Hepatocyte (in vitro differentiated cells): ENCODE measurements around the gene TMEM39B. TPM values are rescaled to one million over a fixed set of nuclear protein-coding genes. Genes with fewer than 3 reads are reported as not detected.
"Not testable (repeated sequence)": the region's sequence is repeated elsewhere in the genome, so short reads cannot be mapped to it uniquely, and the experiment has no call there.

Source experiments
- DNase-seq: peaks from one replicate; pipeline ENCODE4 v3.0.0-alpha.2; 2016; ENCODE audit warnings: low spot score
- H2AFZ ChIP-seq: fragments of 200-600 bp; sonication (generic); 2 replicates; pipeline ENCODE4 v1.6.0; 2016; ENCODE audit warnings: antibody characterized with exemption, mild to moderate bottlenecking
- H3K27ac ChIP-seq: fragments of 200-600 bp; sonication (generic); 2 replicates; pipeline ENCODE4 v1.5.1; 2016; ENCODE audit warnings: mild to moderate bottlenecking
- H3K27me3 ChIP-seq: fragments of 200-600 bp; sonication (generic); 2 replicates; pipeline ENCODE4 v1.6.1; 2016
- H3K36me3 ChIP-seq: fragments of 200-600 bp; sonication (generic); replicated peaks from 2 replicates; pipeline ENCODE4 v1.5.1; 2016; ENCODE audit warnings: low read depth; ENCODE audit not compliant: insufficient read depth
- H3K4me1 ChIP-seq: fragments of 200-600 bp; sonication (generic); 2 replicates; pipeline ENCODE4 v1.5.1; 2016; ENCODE audit warnings: mild to moderate bottlenecking, moderate library complexity; ENCODE audit not compliant: insufficient read depth
- H3K4me2 ChIP-seq: fragments of 200-600 bp; sonication (generic); 2 replicates; pipeline ENCODE4 v1.6.0; 2016
- H3K4me3 ChIP-seq: fragments of 200-600 bp; sonication (generic); 2 replicates; pipeline ENCODE4 v1.5.1; 2016; ENCODE audit warnings: mild to moderate bottlenecking
- H3K79me2 ChIP-seq: fragments of 200-600 bp; sonication (generic); 2 replicates; pipeline ENCODE4 v1.6.0; 2017; ENCODE audit warnings: mild to moderate bottlenecking
- H3K9me2 ChIP-seq: fragments of 200-600 bp; sonication (generic); replicated peaks from 2 replicates; pipeline ENCODE4 v1.6.0; 2017; ENCODE audit warnings: mild to moderate bottlenecking; ENCODE audit not compliant: insufficient read depth
- H3K9me3 ChIP-seq: fragments of 200-600 bp; sonication (generic); 2 replicates; pipeline ENCODE4 v1.5.1; 2016; ENCODE audit warnings: low read depth, mild to moderate bottlenecking
- H4K20me1 ChIP-seq: fragments of 200-600 bp; sonication (generic); 2 replicates; pipeline ENCODE4 v1.6.0; 2016; ENCODE audit warnings: mild to moderate bottlenecking; ENCODE audit not compliant: insufficient read depth, poor library complexity, severe bottlenecking
- EZH2 ChIP-seq: fragments of 200-600 bp; sonication (generic); IDR thresholded peaks from 2 replicates; pipeline ENCODE4 v1.6.1; 2016; ENCODE audit warnings: antibody characterized with exemption, mild to moderate bottlenecking, borderline replicate concordance
- EZH2phosphoT487 ChIP-seq: fragments of 200-600 bp; sonication (generic); IDR thresholded peaks from one replicate; pipeline ENCODE4 v1.6.1; 2018; ENCODE audit warnings: antibody characterized with exemption, mild to moderate bottlenecking, low read depth, moderate library complexity; ENCODE audit not compliant: unreplicated experiment, severe bottlenecking
- WGBS: methylation state at CpG from one replicate; pipeline ENCODE4 v1.1.6; 2016; ENCODE audit warnings: low lambda C conversion rate; ENCODE audit errors: missing lambda C conversion rate; 5-methylcytosine and 5-hydroxymethylcytosine counted together
- polyA plus RNA-seq: library from polyadenylated mRNA; unstranded; fragments of >200 nt; fragmentation: Nextera tagmentation; extraction: Ambion mirVana; gene quantifications from 2 replicates; pipeline ENCODE4 v1.2.1, GENCODE V29; 2016
- total RNA-seq: library from RNA; depleted of rRNA; stranded (reverse); fragments of >200 nt; gene quantifications from 2 replicates; pipeline ENCODE4 v1.2.3, GENCODE V29; 2014
- TF ChIP-seq, protein P1 (sequence below): fragments of 200-600 bp; sonication (generic); IDR thresholded peaks from 2 replicates; pipeline ENCODE4 v1.5.1; 2016; ENCODE audit warnings: antibody characterized with exemption, mild to moderate bottlenecking; ENCODE audit not compliant: poor library complexity

TMEM39B gene
- total and polyA plus RNA-seq, 2 experiments from 2014 or later = 3.9 to 5.1 TPM

GRCh38 chr1:32128964-32129363 is 56.2 kb downstream of the TMEM39B start:
- Histone ChIP-seq H3K27me3 (no peaks in the 10 kb centered on the region), H3K9me2 (no peaks in the 10 kb centered on the region), H3K9me3 (no peaks in the 10 kb centered on the region), H4K20me1 (peaks cover 69% of the 10 kb centered on the region), H3K36me3 (no peaks in the 10 kb centered on the region), H3K79me2 (peaks cover 94% of the 10 kb centered on the region), H3K4me2 (no peak overlapping the region), H3K27ac (no peak overlapping the region), H3K4me3 (no peak overlapping the region), H2AFZ (no peak overlapping the region), H3K4me1 (no peaks in the 10 kb centered on the region)
- TF ChIP-seq, protein P1, sequence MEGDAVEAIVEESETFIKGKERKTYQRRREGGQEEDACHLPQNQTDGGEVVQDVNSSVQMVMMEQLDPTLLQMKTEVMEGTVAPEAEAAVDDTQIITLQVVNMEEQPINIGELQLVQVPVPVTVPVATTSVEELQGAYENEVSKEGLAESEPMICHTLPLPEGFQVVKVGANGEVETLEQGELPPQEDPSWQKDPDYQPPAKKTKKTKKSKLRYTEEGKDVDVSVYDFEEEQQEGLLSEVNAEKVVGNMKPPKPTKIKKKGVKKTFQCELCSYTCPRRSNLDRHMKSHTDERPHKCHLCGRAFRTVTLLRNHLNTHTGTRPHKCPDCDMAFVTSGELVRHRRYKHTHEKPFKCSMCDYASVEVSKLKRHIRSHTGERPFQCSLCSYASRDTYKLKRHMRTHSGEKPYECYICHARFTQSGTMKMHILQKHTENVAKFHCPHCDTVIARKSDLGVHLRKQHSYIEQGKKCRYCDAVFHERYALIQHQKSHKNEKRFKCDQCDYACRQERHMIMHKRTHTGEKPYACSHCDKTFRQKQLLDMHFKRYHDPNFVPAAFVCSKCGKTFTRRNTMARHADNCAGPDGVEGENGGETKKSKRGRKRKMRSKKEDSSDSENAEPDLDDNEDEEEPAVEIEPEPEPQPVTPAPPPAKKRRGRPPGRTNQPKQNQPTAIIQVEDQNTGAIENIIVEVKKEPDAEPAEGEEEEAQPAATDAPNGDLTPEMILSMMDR = no peak
- TF ChIP-seq EZH2 (no peak), EZH2phosphoT487 (no peak)
- no peak for DNase-seq
- WGBS = 100% methylated on average over 1 of the region's 1 CpG

DNA sequence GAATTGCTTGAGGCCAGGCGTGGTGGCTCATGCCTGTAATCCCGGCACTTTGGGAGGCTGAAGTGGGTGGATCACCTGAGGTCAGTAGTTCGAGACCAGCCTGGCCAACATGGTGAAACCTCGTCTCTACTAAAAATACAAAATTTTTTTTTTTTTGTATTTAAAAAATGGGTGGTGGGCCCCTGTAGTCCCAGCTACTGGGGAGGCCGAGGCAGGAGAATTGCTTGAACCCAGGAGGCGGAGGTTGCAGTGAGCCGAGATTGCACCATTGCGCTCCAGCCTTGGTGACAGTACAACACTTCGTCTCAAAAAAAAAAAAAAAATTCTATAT is 61.2 kb downstream of the TMEM39B start:
- not testable (repeated sequence) for H3K27me3 ChIP-seq, DNase-seq, H3K36me3 ChIP-seq, H3K9me2 ChIP-seq, H3K4me1 ChIP-seq, H2AFZ ChIP-seq, H3K9me3 ChIP-seq, H3K4me3 ChIP-seq
- peak overlapping the region; percentile 80 for H3K27ac ChIP-seq
- H3K79me2 ChIP-seq = peaks cover 94% of the 10 kb centered on the region
- H3K4me2 ChIP-seq = peak overlapping the region; percentile 23
- WGBS = 92% methylated on average over 9 of the region's 9 CpGs
- peaks cover 56% of the 10 kb centered on the region for H4K20me1 ChIP-seq

DNA sequence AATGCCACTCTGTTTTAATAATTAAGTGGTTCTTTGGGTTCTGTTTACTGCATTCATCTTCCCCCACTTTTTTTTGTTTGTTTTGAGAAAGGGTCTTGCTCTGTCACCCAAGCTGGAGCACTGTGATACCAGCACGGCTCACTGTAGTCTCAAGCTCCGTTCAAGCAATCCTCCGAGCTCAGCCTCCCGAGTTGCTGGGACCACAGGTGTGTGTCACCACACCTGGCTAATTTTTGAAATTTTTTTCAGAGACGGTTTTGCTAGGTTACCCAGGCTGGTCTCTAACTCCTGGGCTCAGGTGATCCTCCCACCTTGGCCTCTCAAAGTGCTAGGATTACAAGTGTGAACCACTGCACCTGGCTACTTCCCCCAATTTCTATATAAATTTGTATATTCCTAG is 64.4 kb downstream of the TMEM39B start:
- WGBS = 96% methylated on average over 5 of the region's 5 CpGs
- Histone ChIP-seq H3K9me2 (no peaks in the 10 kb centered on the region), H3K27me3 (no peaks in the 10 kb centered on the region), H3K4me3 (no peak overlapping the region), H3K27ac (no peak overlapping the region), H3K36me3 (no peaks in the 10 kb centered on the region), H3K9me3 (no peaks in the 10 kb centered on the region), H3K79me2 (peaks cover 93% of the 10 kb centered on the region), H3K4me1 (no peaks in the 10 kb centered on the region), H3K4me2 (no peak overlapping the region), H4K20me1 (peaks cover 32% of the 10 kb centered on the region), H2AFZ (no peak overlapping the region)
- no peak for DNase-seq
- TF ChIP-seq EZH2phosphoT487 (no peak), EZH2 (no peak)
- TF ChIP-seq, protein P1 = no peak

DNA sequence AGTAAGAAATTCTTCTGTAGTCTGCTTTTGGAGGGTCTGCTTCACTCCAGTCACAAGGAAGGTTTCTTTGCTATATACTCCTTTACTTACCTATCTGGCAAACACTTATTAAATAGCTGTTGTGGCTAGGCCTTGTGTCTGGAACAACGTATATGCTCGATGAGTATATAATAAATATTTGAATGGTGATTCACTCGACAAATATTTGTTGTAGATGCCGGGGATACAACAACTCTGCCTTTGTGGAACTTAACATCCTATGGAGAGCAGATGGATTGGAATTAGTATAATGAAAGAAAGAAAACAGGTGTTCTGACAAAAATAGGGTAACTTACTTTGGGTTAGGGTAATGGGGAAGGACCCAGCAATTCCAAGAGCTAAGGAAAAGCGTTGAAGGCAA is 66.2 kb downstream of the TMEM39B start:
- DNase-seq = peak; percentile 9
- Histone ChIP-seq H3K4me3 (no peak overlapping the region), H3K9me3 (no peaks in the 10 kb centered on the region), H3K27me3 (no peaks in the 10 kb centered on the region), H2AFZ (no peak overlapping the region), H3K79me2 (peaks cover 93% of the 10 kb centered on the region), H3K27ac (peak overlapping the region; percentile 23), H3K4me2 (no peak overlapping the region), H3K9me2 (no peaks in the 10 kb centered on the region), H3K4me1 (peaks cover 9% of the 10 kb centered on the region), H4K20me1 (peaks cover 47% of the 10 kb centered on the region), H3K36me3 (no peaks in the 10 kb centered on the region)
- 49% methylated on average over 5 of the region's 5 CpGs for WGBS
- TF ChIP-seq, protein P1 = no peak
- TF ChIP-seq EZH2 = no peak
- no peak for TF ChIP-seq EZH2phosphoT487
